HFF-Myc (cell line): Measurements from ENCODE around the gene CDC123.
"Not testable (repeated sequence)": the region's sequence is repeated elsewhere in the genome, so short reads cannot be mapped to it uniquely, and the experiment has no call there.

ENCODE experiments used
- DNase-seq: peaks from one replicate; pipeline ENCODE4 v3.0.0-alpha.2; 2011; ENCODE audit warnings: low read depth; ENCODE audit errors: extremely low read depth
- H3K4me3 ChIP-seq: replicated peaks from 2 replicates; pipeline ENCODE4 v1.5.1; 2011; ENCODE audit warnings: low read depth, mild to moderate bottlenecking, control low read depth, low read length
- TF ChIP-seq, protein P1 (sequence below): IDR thresholded peaks from 2 replicates; pipeline ENCODE4 v1.5.1; 2012; ENCODE audit warnings: mild to moderate bottlenecking, low read depth, low read length, control low read depth; ENCODE audit errors: missing control alignments

Gene CDC123

GRCh38 chr10:12162927-12163326 lies 33.1 kb upstream of the CDC123 start:
- no peak overlapping the region for H3K4me3 ChIP-seq
- DNase-seq, result no peak
- TF ChIP-seq, protein P1, sequence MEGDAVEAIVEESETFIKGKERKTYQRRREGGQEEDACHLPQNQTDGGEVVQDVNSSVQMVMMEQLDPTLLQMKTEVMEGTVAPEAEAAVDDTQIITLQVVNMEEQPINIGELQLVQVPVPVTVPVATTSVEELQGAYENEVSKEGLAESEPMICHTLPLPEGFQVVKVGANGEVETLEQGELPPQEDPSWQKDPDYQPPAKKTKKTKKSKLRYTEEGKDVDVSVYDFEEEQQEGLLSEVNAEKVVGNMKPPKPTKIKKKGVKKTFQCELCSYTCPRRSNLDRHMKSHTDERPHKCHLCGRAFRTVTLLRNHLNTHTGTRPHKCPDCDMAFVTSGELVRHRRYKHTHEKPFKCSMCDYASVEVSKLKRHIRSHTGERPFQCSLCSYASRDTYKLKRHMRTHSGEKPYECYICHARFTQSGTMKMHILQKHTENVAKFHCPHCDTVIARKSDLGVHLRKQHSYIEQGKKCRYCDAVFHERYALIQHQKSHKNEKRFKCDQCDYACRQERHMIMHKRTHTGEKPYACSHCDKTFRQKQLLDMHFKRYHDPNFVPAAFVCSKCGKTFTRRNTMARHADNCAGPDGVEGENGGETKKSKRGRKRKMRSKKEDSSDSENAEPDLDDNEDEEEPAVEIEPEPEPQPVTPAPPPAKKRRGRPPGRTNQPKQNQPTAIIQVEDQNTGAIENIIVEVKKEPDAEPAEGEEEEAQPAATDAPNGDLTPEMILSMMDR, result no peak

GRCh38 chr10:12164085-12164484 lies 31.9 kb upstream of the CDC123 start:
- no peak for DNase-seq
- TF ChIP-seq, protein P1, result no peak
- H3K4me3 ChIP-seq, result no peak overlapping the region

- H3K4me3 ChIP-seq, result no peak overlapping the region
- DNase-seq, result no peak
- TF ChIP-seq, protein P1, result no peak
Observed at GRCh38 chr10:12165036-12165435, 31.0 kb upstream of the CDC123 start.

DNA sequence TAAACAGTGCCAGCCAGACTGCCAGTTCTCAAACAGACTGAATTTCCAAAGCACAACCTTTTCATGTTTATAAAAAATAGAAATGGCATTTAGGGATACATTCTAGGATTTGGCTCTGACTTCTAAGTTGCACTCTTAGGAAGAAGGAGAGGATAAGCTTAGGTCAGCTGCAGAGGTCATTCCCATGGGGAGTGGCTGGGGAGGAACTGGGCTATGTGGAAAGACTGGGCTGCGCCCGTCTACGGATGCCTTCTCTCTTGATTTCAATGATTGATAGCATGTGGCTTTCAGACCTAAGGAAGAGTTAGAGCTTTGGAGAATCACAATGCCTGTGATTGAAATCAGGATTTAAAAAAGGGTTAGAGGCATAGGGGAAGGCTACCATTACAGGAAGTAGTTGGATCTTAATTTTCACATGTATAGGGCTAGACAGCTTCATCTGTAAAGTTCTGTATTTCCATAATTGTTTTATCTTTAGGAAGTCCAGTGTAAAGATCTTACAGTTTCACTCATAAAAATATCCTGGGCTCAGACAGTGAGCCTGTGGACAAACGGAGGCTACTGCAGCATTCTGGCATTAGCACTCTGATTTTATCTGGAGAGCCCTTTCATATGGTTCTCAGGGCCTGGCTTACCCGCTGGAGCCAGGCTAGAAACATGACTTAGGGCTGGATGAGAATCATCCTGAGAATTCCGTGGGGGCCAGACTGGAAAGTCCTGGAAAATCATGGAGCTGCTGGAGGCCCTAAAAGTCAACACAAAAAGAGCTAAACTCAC lies 29.8 kb upstream of the CDC123 start:
- TF ChIP-seq, protein P1, result no peak
- no peak for DNase-seq
- no peak overlapping the region for H3K4me3 ChIP-seq

DNA sequence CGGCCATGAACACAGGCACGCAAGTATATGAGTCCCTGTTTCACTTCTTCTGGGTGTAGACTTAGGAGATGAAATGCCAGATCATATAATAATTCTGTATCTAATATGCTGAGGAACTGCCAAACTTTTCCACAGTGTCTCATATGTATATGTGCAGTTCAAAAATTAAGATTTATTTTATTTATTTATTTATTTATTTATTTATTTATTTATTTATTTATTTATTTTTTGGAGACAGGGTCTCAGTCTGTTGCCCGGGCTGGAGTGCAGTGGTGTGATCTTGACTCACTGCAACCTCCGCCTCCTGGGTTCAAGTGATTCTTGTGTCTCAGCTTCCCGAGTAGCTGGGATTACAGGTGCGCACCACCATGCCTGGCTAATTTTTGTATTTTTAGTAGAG lies 24.5 kb upstream of the CDC123 start:
- DNase-seq, result not testable (repeated sequence)

DNA sequence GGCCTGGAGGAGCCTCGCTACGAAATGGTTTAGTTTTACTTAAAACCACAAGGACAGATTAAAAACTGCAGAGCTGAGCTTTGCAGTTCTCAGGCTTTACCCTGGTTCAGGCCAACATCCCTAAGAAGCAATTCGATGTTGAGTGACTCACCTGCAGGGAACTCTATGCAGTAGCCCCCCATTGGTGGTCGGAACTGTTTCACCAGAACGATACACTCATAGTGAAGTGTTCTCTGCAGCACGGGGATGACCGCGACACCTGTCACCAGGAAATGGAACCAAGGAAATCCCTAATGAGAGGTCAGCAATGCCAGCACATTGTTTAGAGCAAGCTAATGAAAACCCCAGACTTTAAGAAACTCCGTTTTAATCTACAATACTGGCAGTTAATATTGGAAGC lies 18.3 kb upstream of the CDC123 start:
- DNase-seq, result no peak
- TF ChIP-seq, protein P1, result no peak
- H3K4me3 ChIP-seq, result no peak overlapping the region

More for the DNA sequence above, 24.5 kb upstream of the CDC123 start:
- not testable (repeated sequence) for H3K4me3 ChIP-seq

DNA sequence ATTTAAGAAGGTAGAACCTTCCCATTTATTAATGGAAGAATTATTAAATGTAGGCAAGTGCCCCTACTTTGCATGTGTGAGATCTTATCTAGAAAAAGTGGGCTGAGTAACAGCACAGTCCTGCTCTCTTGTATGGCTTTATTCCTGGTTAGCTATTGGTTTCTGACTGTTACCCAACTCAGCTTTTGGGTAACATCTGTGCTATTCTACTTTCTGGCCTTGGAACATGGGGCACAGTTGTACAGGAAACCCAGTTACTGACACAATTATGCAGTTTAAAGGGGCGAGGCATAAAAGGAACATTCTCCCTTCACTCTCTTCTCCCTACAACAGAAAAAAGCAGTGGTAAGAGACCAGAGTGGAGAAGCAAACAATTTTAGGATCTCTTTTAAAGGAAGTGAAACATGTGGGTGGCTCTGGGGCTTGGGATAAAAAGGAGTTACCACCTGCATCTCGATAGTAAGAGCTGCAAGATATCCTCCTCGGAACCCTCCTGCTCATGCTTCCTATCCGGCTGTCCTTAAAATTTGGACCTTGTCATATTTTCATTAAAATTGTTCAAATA lies 16.3 kb upstream of the CDC123 start:
- no peak overlapping the region for H3K4me3 ChIP-seq
- TF ChIP-seq, protein P1, result no peak
- no peak for DNase-seq
